HG02642 (cell line): Measurements from ENCODE around the gene RIT1.
"Not testable (repeated sequence)": the region's sequence is repeated elsewhere in the genome, so short reads cannot be mapped to it uniquely, and the experiment has no call there.

ENCODE experiments used
- ATAC-seq: cut with Tn5 transposase; IDR thresholded peaks from one replicate; pipeline ENCODE4 v1.9.1; 2021; ENCODE audit warnings: mild to moderate bottlenecking; ENCODE audit not compliant: unreplicated experiment, poor library complexity

RIT1 gene

GRCh38 chr1:155896476-155896875, 14.7 kb downstream of the RIT1 start:
- ATAC-seq: not testable (repeated sequence)

GRCh38 chr1:155895617-155896016, 15.5 kb downstream of the RIT1 start:
- ATAC-seq: not testable (repeated sequence)

- ATAC-seq: no peak
Measured at GRCh38 chr1:155893389-155894142, 17.6 kb downstream of the RIT1 start.

GRCh38 chr1:155892796-155893195, 18.4 kb downstream of the RIT1 start:
- no peak for ATAC-seq

- no peak for ATAC-seq
Measured at GRCh38 chr1:155890251-155890650, 20.9 kb downstream of the RIT1 start.

- ATAC-seq: no peak
Measured at GRCh38 chr1:155889566-155889965, 21.6 kb downstream of the RIT1 start.

GRCh38 chr1:155888481-155888880, 22.7 kb downstream of the RIT1 start:
- no peak for ATAC-seq

GRCh38 chr1:155884982-155885381, 26.2 kb downstream of the RIT1 start:
- no peak for ATAC-seq

GRCh38 chr1:155884031-155884960, 26.9 kb downstream of the RIT1 start:
- no peak for ATAC-seq

GRCh38 chr1:155882766-155883165, 28.4 kb downstream of the RIT1 start:
- no peak for ATAC-seq

- no peak for ATAC-seq
Measured at GRCh38 chr1:155882235-155882634, 28.9 kb downstream of the RIT1 start.

- no peak for ATAC-seq
Measured at GRCh38 chr1:155880950-155881349, 30.2 kb downstream of the RIT1 start.

GRCh38 chr1:155880251-155880650, 30.9 kb downstream of the RIT1 start:
- no peak for ATAC-seq

GRCh38 chr1:155877945-155878344, 33.2 kb downstream of the RIT1 start:
- no peak for ATAC-seq

GRCh38 chr1:155873860-155874259, 37.3 kb downstream of the RIT1 start:
- no peak for ATAC-seq

GRCh38 chr1:155872527-155872926, 38.6 kb downstream of the RIT1 start:
- ATAC-seq: no peak

GRCh38 chr1:155871390-155871789, 39.8 kb downstream of the RIT1 start:
- no peak for ATAC-seq

- ATAC-seq: no peak
Measured at GRCh38 chr1:155867766-155868165, 43.4 kb downstream of the RIT1 start.

- ATAC-seq: no peak
Measured at GRCh38 chr1:155864393-155864792, 46.8 kb downstream of the RIT1 start.

GRCh38 chr1:155861896-155862295, 49.3 kb downstream of the RIT1 start:
- no peak for ATAC-seq

GRCh38 chr1:155860970-155861510, 50.1 kb downstream of the RIT1 start:
- ATAC-seq: no peak
